Stimulated activated CD4-positive, alpha-beta T cell treated with anti-CD3 and anti-CD28 coated beads, Interleukin-2, amount 100 ng/mL, for 24 hours (primary cell): ENCODE measurements around the gene PSMC1.
"Not testable (repeated sequence)": the region's sequence is repeated elsewhere in the genome, so short reads cannot be mapped to it uniquely, and the experiment has no call there.

Experiments used
- DNase-seq, 2 donors: peaks; one replicate each; pipeline ENCODE4 v3.0.0-alpha.2; 2020

PSMC1 gene

DNA sequence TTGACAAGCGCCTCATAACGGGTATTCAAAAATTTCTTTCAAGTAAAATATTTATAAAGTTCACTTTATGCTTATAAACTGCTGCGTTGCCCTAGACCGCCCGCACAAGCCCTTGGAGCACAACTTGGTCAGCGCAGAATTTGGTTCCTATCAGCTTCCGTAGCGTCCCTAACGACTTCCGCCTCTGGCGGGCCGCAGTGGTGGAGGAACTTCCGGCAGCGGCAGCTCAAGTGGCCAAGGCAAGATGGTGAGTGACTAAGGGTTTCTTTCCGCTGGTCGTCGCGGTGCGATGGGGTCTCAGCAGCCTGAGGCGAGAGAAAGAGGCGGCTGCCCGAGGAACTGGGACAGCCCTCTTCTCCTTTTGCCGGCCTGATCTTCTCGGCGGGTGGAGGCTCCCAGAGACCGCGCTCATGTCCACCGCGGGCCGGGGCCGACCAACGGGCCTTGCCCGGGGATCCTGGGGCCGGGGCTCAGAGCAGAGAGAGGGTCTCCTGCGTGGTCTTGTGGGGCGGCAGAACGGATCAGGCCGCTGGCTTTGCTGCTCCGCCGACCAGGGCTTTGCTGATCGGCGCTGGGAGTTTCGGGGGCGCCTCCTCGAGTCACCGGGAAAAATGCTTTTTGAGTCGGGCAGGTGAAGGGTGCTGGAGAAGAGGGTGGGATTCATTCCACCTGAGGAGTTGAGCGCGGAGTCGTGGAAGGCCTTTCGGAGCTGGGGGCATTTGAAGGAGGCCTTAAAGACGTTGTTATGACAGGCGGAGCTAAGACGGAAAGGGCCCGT, at the start of gene PSMC1:
PSMC1 (plus strand) TSS at position 200 of the 778 bp plus-strand sequence; CDS start at position 245, 45 bp downstream.
- DNase-seq = peak; percentile 87 to 90

DNA sequence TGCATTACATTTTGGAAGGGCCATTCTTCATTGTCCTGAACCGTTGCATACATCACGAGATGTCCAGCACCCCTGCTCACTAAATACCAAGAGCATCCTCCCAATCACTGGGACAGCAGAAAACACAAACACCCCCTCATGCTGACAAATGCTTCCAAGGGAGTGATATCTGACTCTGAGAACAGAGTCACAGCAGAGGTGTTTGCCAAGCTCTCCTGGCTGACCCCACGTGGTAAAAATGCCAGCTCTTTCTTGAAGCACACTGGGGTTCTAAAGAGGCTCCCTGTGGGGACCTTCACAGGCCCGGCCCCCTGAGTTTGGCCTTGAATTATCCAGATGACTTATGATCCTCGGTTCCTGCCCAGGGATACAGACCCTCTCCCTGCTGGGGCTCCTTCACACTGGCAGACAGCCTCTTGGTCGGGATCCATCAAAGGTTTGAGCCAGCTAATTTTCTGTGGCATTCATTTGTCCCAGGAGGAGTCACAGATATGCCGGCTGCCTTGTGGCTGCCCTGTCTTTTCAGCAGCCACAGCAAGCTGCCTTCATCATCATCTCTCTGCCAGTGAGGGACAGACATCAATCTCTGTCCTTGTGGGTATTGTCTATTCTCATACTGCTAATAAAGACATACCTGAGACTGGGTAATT, 43.1 kb upstream of the PSMC1 start:
- DNase-seq = no peak

DNA sequence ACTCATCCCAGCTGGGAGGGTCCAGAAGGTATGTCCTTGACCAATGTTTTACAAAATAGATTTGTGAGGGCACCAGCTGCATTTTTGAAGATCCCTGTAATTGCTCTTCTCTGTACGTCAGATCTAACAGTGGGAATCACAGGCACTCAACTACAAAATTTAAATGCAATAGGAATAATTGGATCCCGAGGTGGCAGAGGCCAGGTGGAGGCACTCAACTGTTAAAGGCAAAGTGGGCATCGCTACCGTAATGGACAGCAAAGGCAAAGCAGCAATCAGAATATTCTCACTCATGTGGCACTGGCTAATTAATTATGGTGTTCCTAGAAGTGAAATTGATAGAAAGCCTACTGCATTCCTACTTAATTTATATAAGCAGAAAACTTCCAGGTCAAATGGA, 27.9 kb upstream of the PSMC1 start:
- DNase-seq = no peak

DNA sequence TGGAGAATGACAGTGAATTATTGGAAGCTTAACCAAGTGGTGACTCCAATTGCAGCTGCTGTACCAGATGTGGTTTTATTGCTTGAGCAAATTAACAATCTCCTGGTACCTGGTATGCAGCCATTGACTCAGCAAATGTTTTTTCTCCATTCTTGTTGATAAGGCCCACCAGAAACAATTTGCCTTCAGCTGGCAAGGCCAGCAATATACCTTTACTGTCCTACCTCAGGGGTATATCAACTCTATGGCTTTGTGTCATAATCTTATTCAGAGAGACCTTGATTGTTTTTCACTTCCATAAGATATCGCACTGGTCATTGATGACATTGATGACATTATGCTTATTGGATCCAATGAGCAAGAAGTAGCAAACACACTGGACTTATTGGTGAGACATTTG, 26.4 kb upstream of the PSMC1 start:
- not testable (repeated sequence) for DNase-seq

DNA sequence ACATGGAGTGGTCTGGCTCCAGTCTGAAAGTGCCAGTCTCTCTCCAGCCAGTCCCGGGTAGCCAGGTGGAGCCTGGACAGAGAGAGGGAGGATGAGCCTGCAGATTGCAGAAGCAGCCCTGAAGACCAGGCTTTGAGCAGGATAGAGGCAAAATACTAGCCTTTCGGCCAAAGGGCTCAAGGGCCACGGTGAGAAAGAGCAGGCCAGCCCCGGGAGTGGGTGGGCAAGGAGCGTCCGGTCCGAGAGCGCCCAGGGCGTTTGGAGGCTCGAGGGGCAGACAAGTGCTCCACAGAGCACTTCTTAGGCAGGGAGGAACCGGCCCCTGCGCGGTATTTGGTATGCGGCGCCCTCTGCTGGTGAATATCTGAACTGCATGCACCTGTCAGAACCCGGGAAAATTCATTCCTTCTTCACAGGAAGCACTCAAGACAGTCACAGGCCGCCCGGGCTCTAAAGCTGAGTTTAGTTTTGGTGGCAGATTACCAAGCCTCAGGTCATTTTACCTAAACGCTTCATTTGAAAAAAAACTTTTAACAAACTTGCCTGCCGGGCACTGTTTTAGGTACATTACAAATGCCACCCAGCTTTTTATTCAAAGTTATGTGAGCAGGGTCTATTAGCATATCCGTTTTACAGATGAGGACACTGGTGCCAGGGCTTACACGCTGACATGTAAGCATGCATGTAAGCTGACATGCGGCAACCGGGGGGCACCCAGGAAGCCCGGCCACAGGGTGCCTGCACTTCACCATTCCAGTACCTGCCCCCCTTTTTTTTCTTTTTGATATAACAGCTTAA, 21.0 kb upstream of the PSMC1 start:
- DNase-seq = peak; percentile 73 to 80

DNA sequence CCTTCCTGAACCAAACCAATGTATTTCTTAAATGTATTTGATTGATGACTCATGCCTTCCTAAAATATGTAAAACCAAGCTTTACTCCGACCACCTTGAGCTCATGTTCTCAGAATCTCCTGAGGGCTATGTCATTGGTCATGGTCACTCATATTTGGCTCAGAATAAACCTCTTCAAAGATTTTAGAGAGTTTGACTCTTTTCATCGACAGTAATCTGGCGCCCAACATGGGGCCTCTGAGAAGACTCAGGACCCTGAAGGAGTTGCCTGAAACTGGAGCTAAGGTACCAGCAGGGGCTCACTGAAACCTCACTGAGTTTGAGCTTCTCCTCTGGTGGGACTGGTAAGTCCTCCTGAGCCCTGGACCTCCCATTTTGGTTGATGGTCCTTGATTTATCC, 17.2 kb upstream of the PSMC1 start:
- DNase-seq = peak in 1 of 2 donors; percentile 3

DNA sequence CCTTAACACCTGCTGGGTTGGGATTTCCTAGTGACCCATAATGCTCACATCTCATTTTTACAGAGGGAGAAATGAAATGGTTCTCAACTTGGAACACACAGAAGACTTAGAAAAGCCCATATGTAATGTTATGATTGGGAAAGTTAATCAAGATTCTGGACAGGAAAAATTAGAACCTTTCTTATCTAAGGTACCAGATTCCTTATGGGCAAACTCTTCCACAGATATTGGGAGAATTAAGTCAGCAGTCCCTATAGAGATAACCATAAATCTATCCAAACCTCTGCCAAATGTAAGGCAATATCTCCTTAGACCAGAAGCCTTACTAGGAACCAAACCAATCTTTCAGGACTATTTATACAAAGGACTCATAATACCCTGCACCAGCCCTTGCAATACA, 13.9 kb upstream of the PSMC1 start:
- DNase-seq = no peak

DNA sequence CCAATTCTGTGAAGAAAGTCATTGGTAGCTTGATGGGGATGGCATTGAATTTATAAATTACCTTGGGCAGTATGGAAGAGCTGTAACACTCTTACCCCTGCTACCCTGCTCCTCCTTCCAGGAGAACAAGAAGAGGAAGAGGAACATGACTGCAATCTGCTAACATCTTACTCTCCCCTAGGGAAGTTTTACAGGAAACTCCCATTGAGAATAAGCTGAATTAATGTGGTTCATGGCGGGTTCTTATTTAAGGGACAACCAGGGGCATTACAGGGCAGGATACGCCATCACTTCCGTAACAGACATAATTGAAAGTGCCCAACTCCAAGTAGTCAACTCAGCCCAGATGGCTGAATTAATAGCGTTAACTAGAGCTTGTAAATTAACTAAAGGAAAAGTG, 9.4 kb upstream of the PSMC1 start:
- no peak for DNase-seq

DNA sequence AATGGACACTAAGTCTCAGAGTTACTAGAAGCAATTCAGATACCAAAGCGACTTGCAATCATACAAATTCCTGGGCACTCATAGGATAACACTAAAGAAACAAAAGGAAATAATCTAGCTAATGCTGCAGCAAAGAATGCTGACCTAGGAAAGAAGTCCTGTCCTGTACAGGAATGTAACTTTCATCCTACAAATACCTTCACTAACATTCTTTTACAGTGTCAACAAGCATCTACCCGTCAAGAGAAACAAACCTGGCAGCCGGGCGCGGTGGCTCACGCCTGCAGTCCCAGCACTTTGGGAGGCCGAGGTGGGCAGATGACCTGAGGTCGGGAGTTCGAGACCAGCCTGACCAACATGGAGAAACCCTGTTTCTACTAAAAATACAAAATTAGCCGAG, 8.9 kb upstream of the PSMC1 start:
- DNase-seq = not testable (repeated sequence)

DNA sequence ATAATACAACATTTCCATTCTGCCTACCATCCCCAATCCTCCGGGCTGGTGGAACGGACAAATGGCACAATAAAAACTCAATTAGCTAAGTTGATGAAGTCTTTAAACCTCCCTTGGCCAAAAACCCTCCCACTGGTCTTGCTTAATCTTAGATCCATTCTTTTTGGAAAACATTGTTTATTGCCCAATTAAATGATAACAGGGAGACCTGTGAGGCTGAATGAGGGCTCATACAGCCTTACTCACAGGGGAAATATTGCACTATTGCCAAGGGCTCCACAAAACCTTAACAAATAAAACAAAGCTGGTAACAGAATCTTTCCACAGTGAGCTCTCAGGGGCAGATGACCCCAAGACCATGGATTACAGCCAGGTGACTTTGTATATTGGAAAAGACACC, 7.8 kb upstream of the PSMC1 start:
- DNase-seq = no peak

DNA sequence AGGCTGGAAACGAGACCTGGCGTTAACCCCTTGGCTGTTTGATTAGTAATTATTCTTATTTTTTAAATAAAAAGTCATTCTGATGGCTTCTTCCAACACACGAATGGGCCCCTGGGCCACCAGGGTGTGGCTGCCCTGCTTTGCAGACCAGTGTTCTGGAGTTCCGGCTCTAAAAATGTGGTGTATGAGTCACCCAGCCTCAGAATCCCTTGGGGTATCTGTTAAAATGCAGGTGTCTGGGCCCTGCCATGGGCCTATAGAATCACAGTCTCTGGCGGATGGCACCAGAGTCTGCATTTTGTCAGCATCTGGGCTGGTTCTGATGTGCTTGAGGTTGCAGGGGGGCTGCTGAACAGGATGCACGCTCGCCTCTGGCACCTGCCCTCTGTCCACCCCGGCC, 2.5 kb upstream of the PSMC1 start:
- no peak for DNase-seq

DNA sequence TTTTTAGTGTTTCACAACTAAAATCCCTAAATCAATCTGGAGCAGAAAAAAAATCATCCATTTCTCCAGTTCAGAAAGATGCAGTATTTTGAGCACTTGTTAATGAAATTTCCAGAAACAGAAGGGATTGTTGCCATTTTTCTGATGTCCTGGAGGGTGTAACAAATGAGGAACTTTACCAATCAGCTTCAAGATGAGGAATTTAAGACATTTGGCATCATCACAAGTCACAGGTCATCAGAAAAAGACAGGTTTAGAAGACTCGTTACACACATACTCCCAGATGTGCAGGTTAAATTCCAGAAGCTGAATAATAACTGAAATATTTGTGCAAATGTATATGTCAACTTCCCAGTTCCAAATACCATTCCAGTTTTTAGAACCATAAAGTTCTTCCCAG, 482 bp upstream of the PSMC1 start:
- no peak for DNase-seq

DNA sequence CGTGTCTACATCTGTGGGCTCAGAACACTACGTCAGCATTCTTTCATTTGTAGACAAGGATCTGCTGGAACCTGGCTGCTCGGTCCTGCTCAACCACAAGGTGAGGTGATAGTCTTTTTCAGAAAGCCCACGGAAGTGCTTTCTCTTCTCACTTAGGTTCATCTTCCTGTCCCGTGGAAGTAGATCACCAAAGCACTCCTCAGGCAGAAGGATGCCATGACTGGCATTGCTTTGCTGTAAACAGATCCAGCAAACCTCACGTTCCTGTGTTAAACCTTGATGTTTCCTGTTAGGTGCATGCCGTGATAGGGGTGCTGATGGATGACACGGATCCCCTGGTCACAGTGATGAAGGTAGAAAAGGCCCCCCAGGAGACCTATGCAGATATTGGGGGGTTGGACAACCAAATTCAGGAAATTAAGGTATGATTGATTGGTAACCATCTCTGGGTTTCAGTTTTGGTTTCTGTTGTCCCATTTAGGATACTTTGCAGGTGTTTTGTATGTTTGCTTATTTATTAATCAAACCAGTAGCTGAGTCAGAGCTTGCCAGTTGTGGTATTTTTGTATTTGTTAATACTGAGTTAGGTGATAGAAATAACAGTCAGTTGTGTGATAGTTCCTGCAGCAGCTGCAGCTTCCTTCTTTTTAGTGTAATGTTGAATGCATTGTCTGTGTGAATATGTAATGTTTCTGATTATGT, 7.5 kb downstream of the PSMC1 start:
- DNase-seq = no peak

DNA sequence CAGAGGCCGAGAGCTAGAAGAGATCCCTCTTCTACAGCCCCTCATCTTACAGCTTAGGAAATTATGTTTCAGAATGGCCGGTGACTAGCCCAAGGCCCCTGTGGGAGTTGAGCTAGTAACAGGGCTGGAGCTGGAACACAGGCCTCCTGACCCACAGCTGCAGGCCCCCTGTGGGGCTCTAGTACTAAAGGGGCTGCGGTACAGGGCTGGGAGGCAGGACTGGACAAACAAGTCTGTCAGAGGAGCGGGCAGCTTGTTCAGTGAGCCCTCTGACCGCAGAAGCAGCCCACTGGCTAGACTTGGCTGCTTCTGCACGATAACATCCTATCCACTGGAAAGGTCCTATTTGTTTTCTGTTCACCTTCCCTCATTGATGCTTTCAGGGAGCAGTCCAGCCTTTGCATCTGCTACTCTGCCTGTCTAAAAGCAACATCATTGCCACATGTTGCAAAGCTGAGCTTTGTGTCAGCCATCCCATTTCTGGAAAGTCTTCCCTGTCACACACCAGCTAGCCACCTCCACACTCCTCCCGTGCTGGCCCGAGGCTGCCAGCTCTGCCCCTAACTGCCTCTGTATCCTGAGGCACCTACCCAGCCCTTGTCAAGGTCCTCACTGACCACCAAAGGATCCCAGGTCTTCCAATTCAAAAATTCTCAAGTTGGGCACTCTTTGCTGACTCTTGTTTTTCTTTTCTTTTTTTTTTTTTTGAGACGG, 10.2 kb downstream of the PSMC1 start:
- no peak for DNase-seq

DNA sequence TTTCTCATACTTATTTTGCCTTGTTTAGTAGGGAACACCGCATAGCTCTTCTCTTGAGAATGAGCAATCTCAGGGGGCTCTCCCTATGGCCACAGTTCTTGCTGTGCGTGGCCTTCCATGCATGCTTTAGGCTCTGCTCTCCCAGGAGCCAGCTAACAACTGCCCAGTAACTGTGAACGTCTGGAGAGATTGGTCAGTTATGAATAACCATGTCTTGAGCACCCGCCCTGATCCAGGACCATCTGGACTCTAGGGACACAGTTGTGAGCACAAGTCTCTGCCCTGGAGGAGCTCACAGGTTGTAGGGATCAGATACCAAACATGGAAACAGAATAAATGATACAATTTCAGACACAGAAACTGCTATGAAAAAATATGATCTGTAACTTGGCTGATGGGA, 12.1 kb downstream of the PSMC1 start:
- DNase-seq = no peak

DNA sequence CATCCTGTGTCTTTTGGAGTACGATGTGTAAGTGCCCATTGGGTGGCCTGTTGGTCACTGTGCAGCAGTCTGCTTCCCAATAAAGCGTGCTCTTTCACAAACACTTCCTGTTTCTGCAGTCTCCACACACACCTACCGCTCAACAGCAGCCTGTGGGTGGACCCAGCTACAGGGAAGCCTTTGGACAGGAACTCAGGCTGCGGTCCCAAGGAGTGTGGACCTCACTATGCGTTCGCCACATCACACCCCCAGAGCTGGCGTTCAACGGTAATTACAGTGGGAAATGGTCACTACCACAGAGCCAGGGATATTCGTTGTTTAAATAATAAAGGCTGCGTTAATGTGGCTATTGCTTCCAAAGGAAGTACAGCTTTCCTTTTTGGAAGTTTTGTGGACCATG, 16.2 kb downstream of the PSMC1 start:
- no peak for DNase-seq

DNA sequence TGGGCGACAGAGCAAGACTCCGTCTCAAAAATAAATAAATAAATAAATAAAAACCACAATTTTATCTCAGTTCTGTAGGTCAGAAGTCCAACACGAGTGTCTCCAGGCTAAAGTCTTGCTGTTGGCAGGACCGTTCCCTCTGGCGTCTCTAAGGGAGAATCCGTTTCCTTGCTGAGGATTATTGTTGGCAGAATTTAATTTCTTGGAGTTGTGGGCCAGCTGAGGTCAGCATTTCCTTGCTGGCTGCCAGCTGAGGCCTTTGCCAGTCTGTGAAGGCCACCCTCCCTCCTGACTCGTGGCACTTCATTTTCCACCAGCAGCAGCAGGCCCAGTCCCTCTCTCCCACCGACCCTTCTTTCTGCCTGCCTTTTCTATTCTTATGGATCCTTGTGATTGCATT, 17.2 kb downstream of the PSMC1 start:
- no peak for DNase-seq

DNA sequence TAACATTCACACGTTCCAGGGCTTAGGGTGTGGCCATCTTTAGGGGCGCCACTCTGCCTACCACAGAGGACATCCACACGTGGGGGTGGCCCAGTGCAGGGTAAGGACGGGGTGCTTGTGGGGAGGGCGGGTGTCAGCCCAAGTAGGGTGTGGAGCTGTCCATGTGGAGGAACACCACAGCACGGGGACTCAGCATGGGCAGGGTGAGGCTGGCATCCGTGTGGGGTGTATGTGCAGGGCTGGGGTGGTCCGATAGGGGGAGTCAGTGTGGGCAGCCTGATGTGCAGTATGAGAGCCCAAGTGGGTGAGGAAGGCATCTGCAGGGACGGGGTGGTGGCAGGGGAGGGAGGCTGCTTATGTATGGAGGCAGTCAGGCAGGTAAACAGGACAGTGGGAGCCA, 17.7 kb downstream of the PSMC1 start:
- no peak for DNase-seq

DNA sequence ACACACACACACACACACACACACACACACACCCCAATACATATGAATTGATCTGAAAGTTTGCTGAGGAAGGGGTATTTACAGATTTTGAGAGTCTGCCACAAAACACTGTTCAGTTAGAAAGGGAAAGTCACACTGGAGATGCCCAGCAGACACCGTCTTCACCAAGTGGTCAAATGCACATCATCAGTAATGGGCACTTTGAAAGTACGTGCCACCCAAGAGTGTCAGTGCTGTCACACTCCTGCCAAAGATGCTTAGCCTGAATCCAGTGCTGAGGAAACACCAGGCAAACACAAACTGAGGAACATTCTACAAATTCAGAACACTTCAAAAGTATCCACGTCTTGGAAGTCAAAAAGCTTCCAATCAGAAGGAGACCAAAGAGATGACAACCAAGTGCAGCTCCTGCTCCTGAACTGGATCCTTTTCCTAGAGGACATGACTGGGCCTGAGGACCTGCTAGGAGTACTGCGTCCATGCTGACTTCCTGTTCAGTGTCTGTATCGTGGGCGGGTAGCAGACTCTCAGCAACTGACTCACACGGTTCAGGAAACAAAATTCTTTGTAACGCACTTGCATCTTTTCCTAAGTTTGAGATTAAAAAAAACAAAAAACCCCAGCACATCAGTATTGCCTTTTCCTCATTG, 18.6 kb downstream of the PSMC1 start:
- DNase-seq = peak; percentile 35 to 36

DNA sequence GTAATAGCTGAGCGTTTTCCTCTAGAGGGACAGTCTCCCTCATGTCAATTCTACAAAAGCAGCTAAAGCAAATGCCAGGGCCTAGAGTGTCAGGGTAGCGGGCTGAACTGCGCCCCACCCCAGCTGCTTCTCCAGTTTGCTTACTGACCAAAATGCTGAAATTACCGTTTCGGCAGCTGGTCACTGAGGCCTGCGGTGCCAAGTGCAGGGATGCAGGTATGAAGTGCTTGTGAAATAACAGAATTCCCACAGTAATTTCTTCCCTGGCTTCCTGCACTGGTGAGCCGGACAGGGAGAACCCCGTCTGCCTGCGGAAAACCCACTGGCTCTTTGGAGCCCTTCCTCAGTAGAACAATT, 19.1 kb downstream of the PSMC1 start:
- no peak for DNase-seq

DNA sequence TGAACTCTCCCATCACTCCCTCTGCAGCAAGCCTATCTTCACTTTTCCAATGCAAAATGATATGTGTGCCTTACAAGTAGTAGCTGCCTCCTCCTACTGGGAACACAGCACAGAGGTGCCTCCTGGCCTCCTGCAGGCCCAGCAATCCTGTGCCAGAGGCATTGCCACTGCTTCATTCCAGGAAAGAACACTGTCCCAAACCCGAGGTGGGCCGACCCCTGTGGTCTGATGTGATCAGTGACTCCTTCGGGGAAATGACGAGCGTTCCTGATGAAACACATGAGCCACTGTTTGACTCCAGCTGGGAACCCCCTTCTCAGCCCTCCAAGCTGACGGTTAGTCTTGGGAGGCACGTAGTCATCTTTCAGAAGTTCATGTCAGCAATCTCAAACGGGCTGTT, 19.5 kb downstream of the PSMC1 start:
- peak; percentile 28 for DNase-seq
